ENCODE results near the gene TMED5. TPM values are rescaled to one million over a fixed set of nuclear protein-coding genes. Genes with fewer than 3 reads are reported as not detected.

Gene TMED5
- total RNA-seq, 1 donor from 2014 or later, result 40.1 TPM

DNA sequence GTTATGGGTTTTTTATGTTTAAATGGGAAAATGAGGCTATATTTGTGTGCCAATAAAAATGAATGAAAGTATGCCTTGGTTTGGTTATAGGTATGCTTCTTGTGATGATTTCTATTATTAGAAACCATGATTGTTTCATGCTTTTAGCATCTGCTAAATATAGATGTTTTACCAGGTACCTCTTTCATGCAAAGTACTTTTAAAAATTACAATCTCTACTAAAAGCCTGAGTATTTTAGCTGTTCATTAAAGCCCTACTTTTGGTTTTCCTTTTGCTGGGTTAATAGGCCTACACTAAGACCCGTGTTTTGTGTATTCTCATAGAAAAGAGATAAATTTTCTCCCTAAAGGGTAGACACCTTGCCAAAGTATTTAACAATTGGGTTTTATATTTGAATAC, 69.1 kb downstream of the TMED5 start:
- no peak overlapping the region for H3K4me3 ChIP-seq (ENCODE audit: low read depth, low read length)
- no peak for TF ChIP-seq CTCF (conservative IDR thresholded peaks at IDR 0.05; ENCODE audit: low read depth, low read length)

GRCh38 chr1:93109578-93109977, 70.6 kb downstream of the TMED5 start:
- DNase-seq (ENCODE audit: low read depth), result no peak
- no peak for TF ChIP-seq CTCF (conservative IDR thresholded peaks at IDR 0.05; ENCODE audit: low read depth, low read length)
- no peak overlapping the region for H3K4me3 ChIP-seq (ENCODE audit: low read depth, low read length)

More for the DNA sequence above, 69.1 kb downstream of the TMED5 start:
- no peak for DNase-seq (ENCODE audit: low read depth)

- no peak for DNase-seq (ENCODE audit: low read depth)
- no peak for TF ChIP-seq CTCF (conservative IDR thresholded peaks at IDR 0.05; ENCODE audit: low read depth, low read length)
- H3K4me3 ChIP-seq (ENCODE audit: low read depth, low read length), result no peak overlapping the region
Measured at GRCh38 chr1:93108335-93108734, 71.9 kb downstream of the TMED5 start.

- no peak overlapping the region for H3K4me3 ChIP-seq (ENCODE audit: low read depth, low read length)
- DNase-seq (ENCODE audit: low read depth), result no peak
- no peak for TF ChIP-seq CTCF (conservative IDR thresholded peaks at IDR 0.05; ENCODE audit: low read depth, low read length)
Measured at GRCh38 chr1:93107395-93107794, 72.8 kb downstream of the TMED5 start.

DNA sequence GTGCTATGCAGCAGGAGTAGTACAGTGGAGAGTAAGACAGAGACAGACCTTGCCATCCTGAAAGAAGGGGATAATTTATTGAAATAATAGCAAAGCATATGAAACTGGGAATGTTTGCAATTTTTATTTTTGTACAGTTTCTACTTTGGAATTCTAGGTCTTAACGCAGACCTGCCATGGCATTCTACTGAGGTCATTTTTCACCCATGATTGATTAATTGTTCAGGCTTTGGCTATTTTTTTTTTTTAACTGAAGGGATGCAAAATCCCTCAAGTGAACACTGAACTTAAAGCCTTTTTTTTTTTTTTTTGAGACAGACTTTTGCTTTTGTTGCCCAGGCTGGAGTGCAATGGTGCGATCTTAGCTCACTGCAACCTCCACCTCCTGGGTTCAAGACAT, 74.0 kb downstream of the TMED5 start:
- no peak for DNase-seq (ENCODE audit: low read depth)
- no peak overlapping the region for H3K4me3 ChIP-seq (ENCODE audit: low read depth, low read length)
- TF ChIP-seq CTCF (conservative IDR thresholded peaks at IDR 0.05; ENCODE audit: low read depth, low read length), result no peak

DNA sequence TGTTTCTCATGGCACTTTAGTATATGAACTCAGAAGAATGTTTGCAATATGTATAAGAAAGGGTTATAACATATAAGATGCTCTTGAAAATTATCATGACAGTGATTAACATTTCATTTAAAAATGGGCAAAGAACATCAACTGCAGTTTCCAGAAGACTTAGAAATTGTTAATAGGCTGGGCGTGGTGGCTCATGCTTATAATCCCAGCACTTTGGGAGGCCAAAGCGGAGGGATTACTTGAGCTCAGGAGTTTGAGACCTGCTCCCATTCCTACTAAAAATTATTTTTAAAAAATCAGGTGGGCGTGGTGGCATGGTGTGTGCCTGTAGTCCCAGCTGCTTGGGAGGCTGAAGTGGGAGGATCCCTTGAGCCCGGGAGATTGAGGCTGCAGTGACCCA, 78.1 kb downstream of the TMED5 start:
- TF ChIP-seq CTCF (conservative IDR thresholded peaks at IDR 0.05; ENCODE audit: low read depth, low read length), result no peak
- no peak overlapping the region for H3K4me3 ChIP-seq (ENCODE audit: low read depth, low read length)
- no peak for DNase-seq (ENCODE audit: low read depth)

Other genes starting within 250 kb of the TMED5 start
- 1.8 and 3.1 TPM in 2 replicates for gene DIPK1A, start 219.0 kb downstream of the TMED5 start, total RNA-seq
- gene MTF2, start 101.1 kb downstream of the TMED5 start, total RNA-seq, result 23.9 and 26.3 TPM in 2 replicates
- 14.7 and 16.2 TPM in 2 replicates for gene CCDC18, start 311 bp upstream of the TMED5 start, total RNA-seq
- 34.9 and 45.7 TPM in 2 replicates for gene DR1, start 165.5 kb upstream of the TMED5 start, total RNA-seq